ENCODE results near the gene NOC4L.

DNA sequence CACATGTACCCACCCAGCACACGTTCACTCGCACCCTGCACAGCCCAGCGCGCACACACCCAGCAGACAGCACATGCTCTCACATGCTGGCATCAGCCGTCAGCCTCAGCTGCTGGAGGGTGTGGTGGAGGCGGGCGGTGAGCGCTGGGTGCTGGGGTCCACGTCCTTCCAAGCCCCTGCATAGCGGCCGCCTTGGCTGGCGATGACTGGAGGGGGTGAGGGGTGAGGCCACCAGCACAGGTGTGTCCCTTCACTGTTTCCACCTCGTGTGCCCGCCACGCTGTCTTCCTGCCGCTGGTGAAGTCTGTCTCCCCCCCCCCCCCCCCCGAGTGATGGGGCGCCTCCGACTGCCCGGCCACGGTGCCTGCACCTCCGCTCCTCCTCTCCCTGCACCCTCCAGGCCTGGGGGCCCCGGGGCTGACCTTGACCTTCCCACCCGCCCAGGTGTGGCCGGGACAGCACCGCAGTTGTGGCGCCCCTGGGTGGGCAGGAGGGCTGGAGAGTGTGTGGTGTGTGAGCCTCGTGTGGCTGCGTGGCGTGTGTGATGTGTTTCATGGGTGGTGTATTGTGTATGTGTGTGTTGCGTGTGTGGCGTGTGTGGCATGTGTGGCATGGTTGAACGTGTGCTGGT lies 37.4 kb downstream of the NOC4L start:
- TF ChIP-seq, protein P1, sequence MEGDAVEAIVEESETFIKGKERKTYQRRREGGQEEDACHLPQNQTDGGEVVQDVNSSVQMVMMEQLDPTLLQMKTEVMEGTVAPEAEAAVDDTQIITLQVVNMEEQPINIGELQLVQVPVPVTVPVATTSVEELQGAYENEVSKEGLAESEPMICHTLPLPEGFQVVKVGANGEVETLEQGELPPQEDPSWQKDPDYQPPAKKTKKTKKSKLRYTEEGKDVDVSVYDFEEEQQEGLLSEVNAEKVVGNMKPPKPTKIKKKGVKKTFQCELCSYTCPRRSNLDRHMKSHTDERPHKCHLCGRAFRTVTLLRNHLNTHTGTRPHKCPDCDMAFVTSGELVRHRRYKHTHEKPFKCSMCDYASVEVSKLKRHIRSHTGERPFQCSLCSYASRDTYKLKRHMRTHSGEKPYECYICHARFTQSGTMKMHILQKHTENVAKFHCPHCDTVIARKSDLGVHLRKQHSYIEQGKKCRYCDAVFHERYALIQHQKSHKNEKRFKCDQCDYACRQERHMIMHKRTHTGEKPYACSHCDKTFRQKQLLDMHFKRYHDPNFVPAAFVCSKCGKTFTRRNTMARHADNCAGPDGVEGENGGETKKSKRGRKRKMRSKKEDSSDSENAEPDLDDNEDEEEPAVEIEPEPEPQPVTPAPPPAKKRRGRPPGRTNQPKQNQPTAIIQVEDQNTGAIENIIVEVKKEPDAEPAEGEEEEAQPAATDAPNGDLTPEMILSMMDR (conservative IDR thresholded peaks at IDR 0.05; ENCODE audit: low read length): no peak
- TF ChIP-seq EZH2phosphoT487 (IDR thresholded peaks at IDR 0.05; ENCODE audit: borderline replicate concordance, low read depth, low read length): no peak
